Epithelial cell of proximal tubule (primary cell): ENCODE measurements around the gene MMP24. TPM values are rescaled to one million over a fixed set of nuclear protein-coding genes. Genes with fewer than 3 reads are reported as not detected.

Experiments used
- DNase-seq: peaks from one replicate; pipeline ENCODE4 v3.0.0-alpha.2; 2011; ENCODE audit warnings: low read depth
- H3K4me3 ChIP-seq: 2 replicates; pipeline ENCODE4 v1.5.1; 2011; ENCODE audit warnings: low read depth, mild to moderate bottlenecking, low read length
- total RNA-seq: library from RNA; depleted of rRNA; stranded (reverse); fragments of >200 nt; gene quantifications from 2 replicates; pipeline ENCODE4 v1.2.3, GENCODE V29; 2015
- TF ChIP-seq, protein P1 (sequence below): conservative IDR thresholded peaks from 2 replicates; pipeline ENCODE4 v1.5.1; 2012; ENCODE audit warnings: low read depth, mild to moderate bottlenecking, low read length

MMP24 gene
- total RNA-seq, 1 donor from 2014 or later = 12.2 TPM

GRCh38 chr20:35225319-35226125 lies 968 bp upstream of the MMP24 start:
- no peak for DNase-seq
- H3K4me3 ChIP-seq = no peak overlapping the region
- TF ChIP-seq, protein P1, sequence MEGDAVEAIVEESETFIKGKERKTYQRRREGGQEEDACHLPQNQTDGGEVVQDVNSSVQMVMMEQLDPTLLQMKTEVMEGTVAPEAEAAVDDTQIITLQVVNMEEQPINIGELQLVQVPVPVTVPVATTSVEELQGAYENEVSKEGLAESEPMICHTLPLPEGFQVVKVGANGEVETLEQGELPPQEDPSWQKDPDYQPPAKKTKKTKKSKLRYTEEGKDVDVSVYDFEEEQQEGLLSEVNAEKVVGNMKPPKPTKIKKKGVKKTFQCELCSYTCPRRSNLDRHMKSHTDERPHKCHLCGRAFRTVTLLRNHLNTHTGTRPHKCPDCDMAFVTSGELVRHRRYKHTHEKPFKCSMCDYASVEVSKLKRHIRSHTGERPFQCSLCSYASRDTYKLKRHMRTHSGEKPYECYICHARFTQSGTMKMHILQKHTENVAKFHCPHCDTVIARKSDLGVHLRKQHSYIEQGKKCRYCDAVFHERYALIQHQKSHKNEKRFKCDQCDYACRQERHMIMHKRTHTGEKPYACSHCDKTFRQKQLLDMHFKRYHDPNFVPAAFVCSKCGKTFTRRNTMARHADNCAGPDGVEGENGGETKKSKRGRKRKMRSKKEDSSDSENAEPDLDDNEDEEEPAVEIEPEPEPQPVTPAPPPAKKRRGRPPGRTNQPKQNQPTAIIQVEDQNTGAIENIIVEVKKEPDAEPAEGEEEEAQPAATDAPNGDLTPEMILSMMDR = no peak

DNA sequence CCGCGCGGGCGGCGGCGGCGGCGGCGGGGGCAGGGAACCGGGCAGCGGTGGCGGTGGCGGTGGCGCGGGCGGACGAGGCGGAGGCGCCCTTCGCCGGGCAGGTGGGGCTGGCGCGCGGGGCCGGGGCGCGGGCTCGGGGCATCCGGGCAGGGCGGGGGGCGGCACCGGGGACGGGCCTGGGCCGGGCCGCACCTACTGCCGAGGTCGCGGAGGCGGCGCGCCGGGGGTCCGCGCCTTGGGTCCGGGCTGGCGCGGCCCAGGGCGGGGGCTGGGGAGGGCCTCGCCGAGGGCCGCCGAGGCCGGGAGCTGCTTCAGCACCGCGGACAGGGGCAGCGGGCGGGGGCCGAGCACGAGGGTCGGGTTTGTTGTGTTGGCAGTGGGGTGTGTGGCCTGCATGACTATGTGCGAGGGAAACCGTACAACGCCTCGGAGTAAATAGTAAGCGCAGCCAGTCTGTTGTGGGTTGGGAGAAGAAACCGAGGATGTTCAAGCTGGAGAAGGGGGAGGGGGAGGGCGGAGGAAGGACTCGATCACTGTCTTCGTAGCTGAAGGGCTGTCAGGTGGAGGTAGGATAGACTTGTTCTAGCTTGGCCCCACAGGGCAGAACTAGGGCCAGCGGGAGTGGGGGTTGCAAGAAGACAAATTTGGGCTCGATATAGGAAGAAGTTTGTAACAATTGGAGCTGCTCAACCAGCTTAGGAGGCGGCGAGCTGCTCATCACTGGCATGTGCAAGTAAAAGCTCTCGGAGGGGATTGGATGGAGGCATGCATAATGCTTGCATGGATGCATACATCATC lies 593 bp downstream of the MMP24 start:
- no peak for DNase-seq
- TF ChIP-seq, protein P1 = no peak
- peak overlapping the region; percentile 35 for H3K4me3 ChIP-seq

DNA sequence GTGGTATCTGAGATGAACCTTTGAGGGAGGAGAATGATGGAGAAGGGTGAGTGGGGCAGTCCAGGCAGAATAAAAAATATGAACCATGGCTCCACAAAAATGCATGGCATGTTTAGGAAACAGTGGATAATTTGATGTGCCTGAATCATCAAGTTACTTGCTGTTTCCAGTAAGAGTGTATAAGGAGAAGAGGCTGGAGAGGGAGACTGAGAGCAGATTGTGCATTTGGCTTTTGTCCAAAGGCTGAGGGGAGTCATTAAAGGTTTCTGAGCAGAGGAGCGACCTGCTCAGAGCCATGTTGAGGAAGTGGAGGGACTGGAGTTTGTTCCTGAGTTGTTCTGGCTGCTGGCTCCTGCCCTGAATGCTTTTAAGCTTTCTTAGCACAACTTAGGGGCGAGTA lies 6.1 kb downstream of the MMP24 start:
- no peak for DNase-seq
- no peak overlapping the region for H3K4me3 ChIP-seq
- TF ChIP-seq, protein P1 = no peak

GRCh38 chr20:35235881-35236280 lies 9.4 kb downstream of the MMP24 start:
- H3K4me3 ChIP-seq = no peak overlapping the region
- TF ChIP-seq, protein P1 = no peak
- no peak for DNase-seq

- no peak for DNase-seq
- TF ChIP-seq, protein P1 = no peak
- H3K4me3 ChIP-seq = no peak overlapping the region
Measured at GRCh38 chr20:35237486-35237885, 11.0 kb downstream of the MMP24 start.

- DNase-seq = no peak
- TF ChIP-seq, protein P1 = no peak
- H3K4me3 ChIP-seq = no peak overlapping the region
Measured at GRCh38 chr20:35238170-35238569, 11.7 kb downstream of the MMP24 start.
